Thyroid gland (tissue), 4 donors: ENCODE results near the gene INSYN1. TPM values are rescaled to one million over a fixed set of nuclear protein-coding genes. Genes with fewer than 3 reads are reported as not detected.
"Not testable (repeated sequence)": the region's sequence is repeated elsewhere in the genome, so short reads cannot be mapped to it uniquely, and the experiment has no call there.

Experiments
- DNase-seq, 2 donors: peaks; one replicate each; pipeline ENCODE4 v3.0.0-alpha.2; 2019
- H3K27ac ChIP-seq, 3 donors: fragments of 200-600 bp; sonication (generic); 1 replicate in 2 of 3; 2 replicates in 1 of 3; pipeline ENCODE4 v1.5.1; 2016 to 2019; ENCODE audit warnings: mild to moderate bottlenecking in 1 of 3, moderate library complexity in 1 of 3
- H3K27me3 ChIP-seq: fragments of 200-600 bp; sonication (generic); one replicate; pipeline ENCODE4 v1.5.1; 2019
- H3K36me3 ChIP-seq, 2 donors: fragments of 200-600 bp; sonication (generic); one replicate each; pipeline ENCODE4 v1.5.1; 2016 to 2019
- H3K4me1 ChIP-seq, 2 donors: fragments of 200-600 bp; sonication (generic); one replicate each; pipeline ENCODE4 v1.5.1; 2017 to 2019
- H3K4me3 ChIP-seq, 3 donors: fragments of 200-600 bp; sonication (generic); replicated peaks in 1 of 3; 1 replicate in 2 of 3; 2 replicates in 1 of 3; pipeline ENCODE4 v1.5.1; 2016; ENCODE audit warnings: mild to moderate bottlenecking in 1 of 3
- H3K9me3 ChIP-seq: fragments of 200-600 bp; sonication (generic); one replicate; pipeline ENCODE4 v1.5.1; 2017
- POLR2A ChIP-seq, 2 donors: fragments of 450-650 bp; IDR thresholded peaks; one replicate each; pipeline ENCODE4 v1.6.1; 2017; ENCODE audit warnings: antibody characterized with exemption in 2 of 2, mild to moderate bottlenecking in 2 of 2, moderate library complexity in 1 of 2
- WGBS, 2 donors: methylation state at CpG; one replicate each; pipeline ENCODE4 v1.1.5; 2017; 5-methylcytosine and 5-hydroxymethylcytosine counted together
- intact Hi-C: fragments of 100-400 bp; cut with DNase I; formaldehyde crosslinking; loops from one replicate; pipeline ENCODE4 v1.15.1; 2023
- total RNA-seq, 4 donors: library from RNA; depleted of rRNA; stranded (reverse); fragments of >200 nt; gene quantifications; one replicate each; pipeline ENCODE4 v1.2.3, GENCODE V29; 2016
- TF ChIP-seq, protein P1 (sequence below), 6 experiments: fragments of 200-600 bp in 3 of 6; fragments of 450-650 bp in 3 of 6; sonication (generic) in 3 of 6; IDR thresholded peaks; one replicate each; pipeline ENCODE4 v1.5.1; 2016 to 2019; ENCODE audit warnings: antibody characterized with exemption in 6 of 6, mild to moderate bottlenecking in 2 of 6, inconsistent platforms in 1 of 6, moderate library complexity in 1 of 6

INSYN1 gene
- total RNA-seq, 4 donors from 2014 or later, result 0.83 to 2.5 (median 2.0) TPM

- no peak for DNase-seq
- TF ChIP-seq POLR2A (IDR thresholded peaks at IDR 0.05), result no peak
- TF ChIP-seq, protein P1, sequence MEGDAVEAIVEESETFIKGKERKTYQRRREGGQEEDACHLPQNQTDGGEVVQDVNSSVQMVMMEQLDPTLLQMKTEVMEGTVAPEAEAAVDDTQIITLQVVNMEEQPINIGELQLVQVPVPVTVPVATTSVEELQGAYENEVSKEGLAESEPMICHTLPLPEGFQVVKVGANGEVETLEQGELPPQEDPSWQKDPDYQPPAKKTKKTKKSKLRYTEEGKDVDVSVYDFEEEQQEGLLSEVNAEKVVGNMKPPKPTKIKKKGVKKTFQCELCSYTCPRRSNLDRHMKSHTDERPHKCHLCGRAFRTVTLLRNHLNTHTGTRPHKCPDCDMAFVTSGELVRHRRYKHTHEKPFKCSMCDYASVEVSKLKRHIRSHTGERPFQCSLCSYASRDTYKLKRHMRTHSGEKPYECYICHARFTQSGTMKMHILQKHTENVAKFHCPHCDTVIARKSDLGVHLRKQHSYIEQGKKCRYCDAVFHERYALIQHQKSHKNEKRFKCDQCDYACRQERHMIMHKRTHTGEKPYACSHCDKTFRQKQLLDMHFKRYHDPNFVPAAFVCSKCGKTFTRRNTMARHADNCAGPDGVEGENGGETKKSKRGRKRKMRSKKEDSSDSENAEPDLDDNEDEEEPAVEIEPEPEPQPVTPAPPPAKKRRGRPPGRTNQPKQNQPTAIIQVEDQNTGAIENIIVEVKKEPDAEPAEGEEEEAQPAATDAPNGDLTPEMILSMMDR (IDR thresholded peaks at IDR 0.05), result no peak
- intact Hi-C loops, result loop anchor here (10.0 kb wide), 2 partner anchors 155 to 195 kb away; no protein-coding TSS in a partner anchor
- H3K27me3 ChIP-seq, result no peaks in the 10 kb centered on the region
- H3K4me3 ChIP-seq, result no peak overlapping the region
- H3K27ac ChIP-seq, result no peak overlapping the region
- 82 to 85% methylated on average over 3 to 4 of the region's 4 CpGs for WGBS, 2 donors
- peaks cover 17 to 23% of the 10 kb centered on the region in 2 donors for H3K36me3 ChIP-seq
- H3K9me3 ChIP-seq, result no peaks in the 10 kb centered on the region
- H3K4me1 ChIP-seq, result no peaks in the 10 kb centered on the region
Observed at GRCh38 chr15:73709686-73710085, 43.5 kb downstream of the INSYN1 start.

DNA sequence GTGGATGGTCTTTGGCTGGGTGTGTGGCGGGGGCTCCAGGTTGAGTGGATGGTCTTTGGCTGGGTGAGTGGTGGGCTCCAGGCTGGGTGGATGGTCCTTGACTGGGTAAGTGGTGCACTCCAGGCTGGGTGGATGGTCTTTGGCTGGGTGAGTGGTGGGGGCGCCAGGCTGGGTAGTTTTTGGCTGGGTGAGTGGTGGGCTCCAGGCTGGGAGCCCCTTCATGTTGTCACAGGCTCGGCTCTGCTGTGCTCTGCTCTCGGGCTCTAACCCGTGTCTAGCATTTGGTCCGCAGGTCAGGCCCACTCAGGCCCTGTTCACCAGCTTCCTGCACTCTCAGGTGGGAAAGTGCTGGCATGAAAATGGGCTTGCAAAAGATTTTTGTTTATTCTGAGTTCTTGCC is 43.9 kb downstream of the INSYN1 start:
- Histone ChIP-seq H3K4me3 (no peak overlapping the region), H3K27me3 (no peaks in the 10 kb centered on the region), H3K9me3 (no peaks in the 10 kb centered on the region), H3K4me1 (no peaks in the 10 kb centered on the region), H3K36me3 (peaks cover 17 to 27% of the 10 kb centered on the region in 2 donors), H3K27ac (no peak overlapping the region)
- DNase-seq, result no peak
- TF ChIP-seq, protein P1 (IDR thresholded peaks at IDR 0.05), result no peak
- no peak for TF ChIP-seq POLR2A (IDR thresholded peaks at IDR 0.05)
- 100% methylated on average over 4 to 6 of the region's 6 CpGs for WGBS, 2 donors
- intact Hi-C loops, result loop anchor here (10.0 kb wide), 2 partner anchors 154 to 196 kb away; no protein-coding TSS in a partner anchor

DNA sequence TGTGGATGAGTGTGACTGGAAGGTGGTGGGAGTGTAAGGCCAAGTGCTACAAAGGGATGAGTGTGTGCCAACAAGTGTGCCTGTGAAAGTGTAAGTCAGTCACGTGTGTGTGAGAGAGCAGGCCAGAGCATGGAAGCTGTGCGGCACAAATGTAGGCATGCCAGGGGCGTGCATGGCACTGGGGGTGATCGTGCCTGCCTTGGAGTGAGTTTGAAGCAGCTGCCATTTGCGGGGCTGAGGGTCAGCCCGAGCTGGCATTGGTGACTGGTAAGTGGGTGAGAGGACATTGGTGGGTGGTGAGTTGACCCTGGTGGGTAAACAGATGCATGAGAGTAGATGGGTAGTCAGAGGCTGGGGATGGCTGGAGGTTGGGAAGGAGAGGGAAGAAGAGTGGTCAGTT is 44.5 kb downstream of the INSYN1 start:
- 95 to 97% methylated on average over 6 of the region's 6 CpGs for WGBS, 2 donors
- TF ChIP-seq POLR2A (IDR thresholded peaks at IDR 0.05), result no peak
- TF ChIP-seq, protein P1 (IDR thresholded peaks at IDR 0.05), result no peak
- Histone ChIP-seq H3K27me3 (no peaks in the 10 kb centered on the region), H3K4me3 (no peak overlapping the region), H3K36me3 (peaks cover 17 to 26% of the 10 kb centered on the region in 2 donors), H3K4me1 (no peaks in the 10 kb centered on the region), H3K27ac (no peak overlapping the region), H3K9me3 (no peaks in the 10 kb centered on the region)
- intact Hi-C loops, result loop anchor here (10.0 kb wide), 2 partner anchors 154 to 196 kb away; no protein-coding TSS in a partner anchor
- DNase-seq, result no peak

DNA sequence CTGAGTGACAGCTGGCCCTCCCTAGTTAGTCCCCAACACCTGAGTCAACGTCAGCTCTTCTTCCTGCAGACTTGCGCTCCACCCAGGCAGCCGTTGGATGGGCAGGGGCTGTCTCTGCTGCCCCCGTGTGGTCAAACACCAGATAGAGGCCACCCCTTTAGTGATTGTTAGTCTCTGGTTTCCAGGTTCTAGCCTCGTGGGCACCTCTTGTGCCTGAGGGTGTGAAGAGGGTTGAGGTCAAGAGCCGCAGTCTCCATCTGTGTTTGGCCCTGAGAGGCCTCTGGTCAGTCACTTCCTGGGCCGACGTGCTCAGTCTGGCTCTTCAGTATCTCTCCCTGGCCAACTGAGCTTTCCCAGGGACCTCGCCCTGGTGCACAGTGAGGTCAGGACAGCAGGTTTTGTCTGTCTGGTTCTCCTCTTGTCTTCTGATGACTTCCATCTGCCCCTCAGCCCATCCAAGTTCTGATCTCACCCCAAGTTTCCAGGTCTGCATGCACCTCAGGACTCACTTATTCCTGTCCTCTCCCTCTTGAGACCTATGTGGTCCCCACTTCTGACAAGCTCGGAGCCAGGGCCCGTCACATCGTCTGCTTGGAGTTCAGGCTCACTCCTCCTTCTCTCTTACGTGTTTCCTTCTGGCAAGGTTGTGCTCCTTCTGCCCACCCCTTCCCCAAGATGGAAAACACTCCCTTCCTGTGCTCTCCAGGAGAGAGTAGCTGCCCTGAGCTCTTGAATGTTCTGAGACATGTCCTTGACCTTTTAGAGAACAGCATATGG is 48.1 kb downstream of the INSYN1 start:
- Histone ChIP-seq H3K4me1 (no peaks in the 10 kb centered on the region), H3K36me3 (peaks cover 6 to 13% of the 10 kb centered on the region in 2 donors)
- intact Hi-C loops, result loop anchor here (5.0 to 10.0 kb wide), 3 partner anchors 38 to 200 kb away; no protein-coding TSS in a partner anchor

DNA sequence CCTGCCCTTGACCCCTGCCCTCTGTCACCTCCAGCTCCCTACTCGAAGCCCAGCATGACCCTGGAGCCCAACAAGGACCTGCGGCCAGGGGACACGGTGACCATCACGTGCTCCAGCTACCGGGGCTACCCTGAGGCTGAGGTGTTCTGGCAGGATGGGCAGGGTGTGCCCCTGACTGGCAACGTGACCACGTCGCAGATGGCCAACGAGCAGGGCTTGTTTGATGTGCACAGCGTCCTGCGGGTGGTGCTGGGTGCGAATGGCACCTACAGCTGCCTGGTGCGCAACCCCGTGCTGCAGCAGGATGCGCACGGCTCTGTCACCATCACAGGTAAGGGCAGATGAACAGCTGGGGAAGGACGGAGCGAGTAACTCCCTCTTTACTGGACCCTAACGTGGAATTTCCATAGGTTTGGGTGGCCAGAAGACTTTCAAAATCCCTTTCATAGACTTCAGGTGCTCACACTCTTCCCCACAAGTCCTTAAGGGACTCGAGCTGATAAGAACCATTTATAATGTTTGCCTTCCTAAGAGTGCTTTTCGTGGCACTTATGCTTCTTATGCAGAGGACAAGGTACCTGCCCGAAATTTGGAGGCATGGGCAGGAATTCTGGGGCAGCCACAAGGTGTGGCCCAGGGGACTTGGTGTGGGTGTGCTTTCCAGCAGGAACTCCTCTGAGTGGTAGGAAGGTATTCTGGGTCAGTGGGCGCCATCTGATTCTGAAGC is 48.8 kb downstream of the INSYN1 start:
- not testable (repeated sequence) for H3K9me3 ChIP-seq, DNase-seq, H3K4me3 ChIP-seq, H3K36me3 ChIP-seq, H3K27ac ChIP-seq, H3K4me1 ChIP-seq, H3K27me3 ChIP-seq
- intact Hi-C loops, result loop anchor here (5.0 to 10.0 kb wide), 3 partner anchors 37 to 200 kb away; no protein-coding TSS in a partner anchor
- 82 to 84% methylated on average over 10 to 14 of the region's 23 CpGs for WGBS, 2 donors

More for the DNA sequence above, 48.1 kb downstream of the INSYN1 start:
- TF ChIP-seq, protein P1 (IDR thresholded peaks at IDR 0.05), result peak in 5 of 6 experiments; percentile 44 to 73 (median 55)
- no peak for TF ChIP-seq POLR2A (IDR thresholded peaks at IDR 0.05)
- Histone ChIP-seq H3K9me3 (no peaks in the 10 kb centered on the region), H3K4me3 (no peak overlapping the region), H3K27ac (no peak overlapping the region), H3K27me3 (no peaks in the 10 kb centered on the region)
- DNase-seq, result peak; percentile 42 to 45
- 55 to 67% methylated on average over 9 to 11 of the region's 13 CpGs for WGBS, 2 donors

DNA sequence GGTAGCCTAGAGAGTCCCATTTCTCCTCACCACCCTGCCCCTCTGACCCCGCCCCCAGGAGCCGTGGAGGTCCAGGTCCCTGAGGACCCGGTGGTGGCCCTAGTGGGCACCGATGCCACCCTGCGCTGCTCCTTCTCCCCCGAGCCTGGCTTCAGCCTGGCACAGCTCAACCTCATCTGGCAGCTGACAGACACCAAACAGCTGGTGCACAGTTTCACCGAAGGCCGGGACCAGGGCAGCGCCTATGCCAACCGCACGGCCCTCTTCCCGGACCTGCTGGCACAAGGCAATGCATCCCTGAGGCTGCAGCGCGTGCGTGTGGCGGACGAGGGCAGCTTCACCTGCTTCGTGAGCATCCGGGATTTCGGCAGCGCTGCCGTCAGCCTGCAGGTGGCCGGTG is 49.5 kb downstream of the INSYN1 start:
- intact Hi-C loops, result loop anchor here (2.0 to 10.0 kb wide), 4 partner anchors 27 to 201 kb away; no protein-coding TSS in a partner anchor
- H3K9me3 ChIP-seq, result not testable (repeated sequence)

GRCh38 chr15:73702311-73703239 is 50.6 kb downstream of the INSYN1 start:
- H3K4me3 ChIP-seq, H3K9me3 ChIP-seq, H3K4me1 ChIP-seq, DNase-seq, H3K27me3 ChIP-seq, H3K36me3 ChIP-seq, H3K27ac ChIP-seq: not testable (repeated sequence)
- intact Hi-C loops, result loop anchor here (2.0 to 10.0 kb wide), 4 partner anchors 26 to 202 kb away; no protein-coding TSS in a partner anchor
- 88 to 90% methylated on average over 12 to 19 of the region's 33 CpGs for WGBS, 2 donors

More for the DNA sequence above, 49.5 kb downstream of the INSYN1 start:
- DNase-seq, H3K4me3 ChIP-seq, H3K36me3 ChIP-seq, H3K4me1 ChIP-seq, H3K27ac ChIP-seq, H3K27me3 ChIP-seq: not testable (repeated sequence)
- 82 to 91% methylated on average over 4 to 20 of the region's 23 CpGs for WGBS, 2 donors
